Measurements from ENCODE around the gene EVI2B.

Gene EVI2B

GRCh38 chr17:31254654-31255053 lies 59.2 kb downstream of the EVI2B start:
- DNase-seq (ENCODE audit: low spot score) = no peak
- TF ChIP-seq, protein P1, sequence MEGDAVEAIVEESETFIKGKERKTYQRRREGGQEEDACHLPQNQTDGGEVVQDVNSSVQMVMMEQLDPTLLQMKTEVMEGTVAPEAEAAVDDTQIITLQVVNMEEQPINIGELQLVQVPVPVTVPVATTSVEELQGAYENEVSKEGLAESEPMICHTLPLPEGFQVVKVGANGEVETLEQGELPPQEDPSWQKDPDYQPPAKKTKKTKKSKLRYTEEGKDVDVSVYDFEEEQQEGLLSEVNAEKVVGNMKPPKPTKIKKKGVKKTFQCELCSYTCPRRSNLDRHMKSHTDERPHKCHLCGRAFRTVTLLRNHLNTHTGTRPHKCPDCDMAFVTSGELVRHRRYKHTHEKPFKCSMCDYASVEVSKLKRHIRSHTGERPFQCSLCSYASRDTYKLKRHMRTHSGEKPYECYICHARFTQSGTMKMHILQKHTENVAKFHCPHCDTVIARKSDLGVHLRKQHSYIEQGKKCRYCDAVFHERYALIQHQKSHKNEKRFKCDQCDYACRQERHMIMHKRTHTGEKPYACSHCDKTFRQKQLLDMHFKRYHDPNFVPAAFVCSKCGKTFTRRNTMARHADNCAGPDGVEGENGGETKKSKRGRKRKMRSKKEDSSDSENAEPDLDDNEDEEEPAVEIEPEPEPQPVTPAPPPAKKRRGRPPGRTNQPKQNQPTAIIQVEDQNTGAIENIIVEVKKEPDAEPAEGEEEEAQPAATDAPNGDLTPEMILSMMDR (IDR thresholded peaks at IDR 0.05; ENCODE audit: extremely low read depth, missing control alignments) = no peak

Data from GM20000 (cell line).